HG02943 (cell line): ENCODE results near the gene CAPN12.
"Not testable (repeated sequence)": the region's sequence is repeated elsewhere in the genome, so short reads cannot be mapped to it uniquely, and the experiment has no call there.

Experiments
- ATAC-seq: cut with Tn5 transposase; IDR thresholded peaks from one replicate; pipeline ENCODE4 v1.9.1; 2021; ENCODE audit warnings: mild to moderate bottlenecking, low read depth, moderate library complexity; ENCODE audit not compliant: unreplicated experiment

CAPN12 gene

DNA sequence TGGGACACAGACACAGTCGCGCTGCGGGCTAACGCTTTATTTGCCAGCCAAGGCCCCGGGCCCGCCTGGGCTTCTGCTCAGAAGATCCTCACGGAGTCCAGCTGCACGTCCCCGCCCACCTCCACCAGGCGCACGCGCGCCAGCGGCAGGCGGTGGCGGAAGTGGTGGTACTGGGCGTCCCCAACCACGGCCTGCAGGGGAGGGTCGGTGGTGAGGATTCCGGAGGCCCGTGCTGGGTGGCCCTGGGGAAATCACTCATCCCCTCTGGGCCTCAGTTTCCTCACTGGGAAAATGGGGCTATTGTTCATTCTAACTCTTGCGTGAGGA, 26.6 kb upstream of the CAPN12 start:
- ATAC-seq: not testable (repeated sequence)

- ATAC-seq: not testable (repeated sequence)
Observed at GRCh38 chr19:38770228-38770948, 26.1 kb upstream of the CAPN12 start.

- peak; percentile 66 for ATAC-seq
Observed at GRCh38 chr19:38769635-38770211, 25.4 kb upstream of the CAPN12 start.

- ATAC-seq: no peak
Observed at GRCh38 chr19:38766276-38767047, 22.2 kb upstream of the CAPN12 start.

DNA sequence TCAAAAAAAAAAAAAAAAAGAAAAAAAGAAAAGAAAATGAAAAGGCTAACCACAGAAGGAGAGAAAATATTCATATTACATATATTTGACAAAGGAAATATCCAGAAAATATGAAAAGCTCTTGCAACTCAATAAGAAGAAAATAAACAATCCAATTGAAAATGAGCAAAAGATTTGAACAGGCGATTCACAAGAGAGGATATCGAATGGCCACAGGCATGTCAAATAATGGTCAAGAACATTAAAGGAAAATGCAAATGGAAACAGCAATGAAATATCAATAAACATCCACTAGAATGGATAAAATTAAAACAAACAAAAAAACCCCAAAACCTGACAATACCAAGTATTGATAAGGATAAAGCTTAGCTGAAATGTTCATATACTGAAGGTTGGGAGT, 20.9 kb upstream of the CAPN12 start:
- no peak for ATAC-seq

- ATAC-seq: no peak
Observed at GRCh38 chr19:38763795-38764220, 19.5 kb upstream of the CAPN12 start.

- ATAC-seq: not testable (repeated sequence)
Observed at GRCh38 chr19:38761884-38762389, 17.7 kb upstream of the CAPN12 start.

DNA sequence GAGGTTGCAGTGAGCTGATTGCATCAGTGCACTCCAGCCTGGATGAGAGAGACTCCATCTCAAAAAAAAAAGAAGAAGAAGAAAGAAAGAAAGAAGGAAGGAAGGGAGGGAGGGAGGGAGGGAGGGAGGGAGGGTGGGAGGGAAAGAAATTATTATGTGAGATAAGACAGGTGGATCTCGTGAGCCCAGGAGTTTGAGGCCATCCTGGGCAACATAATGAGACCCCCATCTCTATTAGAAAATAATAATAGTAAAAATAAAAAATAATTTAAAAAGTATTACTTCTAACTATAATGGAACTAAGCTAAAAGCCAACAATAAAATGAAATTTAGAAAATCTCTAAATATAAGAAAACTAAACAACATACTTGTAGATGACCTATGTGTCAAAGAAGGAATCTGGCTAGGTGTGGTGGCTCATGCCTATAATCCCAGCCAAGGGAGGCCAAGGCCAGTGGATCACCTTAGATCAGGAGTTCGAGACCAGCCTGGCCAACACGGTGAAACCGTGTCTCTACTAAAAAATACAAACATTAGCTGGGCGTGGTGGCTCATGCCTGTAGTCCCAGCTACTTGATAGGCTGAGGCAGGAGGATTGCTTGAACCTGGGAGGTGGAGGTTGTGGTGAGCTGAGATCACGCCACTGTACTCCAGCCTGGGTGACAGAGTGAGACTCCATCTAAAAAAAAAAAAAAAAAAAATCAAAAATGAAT, 16.7 kb upstream of the CAPN12 start:
- ATAC-seq: not testable (repeated sequence)

- no peak for ATAC-seq
Observed at GRCh38 chr19:38759590-38760003, 15.3 kb upstream of the CAPN12 start.

GRCh38 chr19:38754196-38754595, 9.9 kb upstream of the CAPN12 start:
- ATAC-seq: not testable (repeated sequence)

DNA sequence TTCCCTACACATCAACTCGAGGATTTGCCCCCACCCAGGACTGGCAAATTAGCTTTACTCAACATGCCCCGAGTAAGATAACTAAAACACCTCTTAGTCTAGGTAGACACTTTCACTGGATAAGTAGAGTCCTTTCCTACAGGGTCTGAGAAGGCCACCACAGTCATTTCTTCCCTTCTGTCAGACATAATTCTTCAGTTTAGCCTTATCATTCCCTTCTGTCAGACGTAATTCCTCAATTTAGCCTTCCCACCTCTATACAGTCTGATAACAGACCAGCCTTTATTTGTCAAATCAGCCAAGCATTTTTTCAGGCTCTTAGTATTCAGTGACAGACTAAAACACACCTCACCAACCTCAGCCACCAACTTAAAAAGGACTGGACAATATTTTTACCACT, 9.5 kb upstream of the CAPN12 start:
- not testable (repeated sequence) for ATAC-seq

DNA sequence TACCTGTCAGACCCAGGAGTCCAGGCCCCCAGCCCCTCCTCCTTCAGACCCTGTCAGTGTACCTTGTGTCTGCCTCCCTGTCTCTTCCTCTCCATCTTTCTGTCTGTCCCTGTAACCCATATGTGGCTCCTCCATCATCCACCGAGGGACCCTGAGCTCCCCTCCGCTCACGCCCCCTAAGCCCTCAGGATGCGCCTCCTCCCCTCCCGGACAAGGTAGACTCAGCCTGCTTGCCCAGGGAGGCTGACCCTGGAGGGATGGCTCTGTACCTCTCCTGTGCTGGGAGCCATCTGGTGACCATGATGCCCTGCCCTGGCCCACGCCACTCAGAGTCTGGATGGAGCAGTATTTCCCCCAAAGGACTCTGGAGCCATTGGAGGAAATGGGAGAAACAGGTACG, 1.0 kb upstream of the CAPN12 start:
- ATAC-seq: no peak

- ATAC-seq: no peak
Observed at GRCh38 chr19:38744874-38745273, 600 bp upstream of the CAPN12 start.

GRCh38 chr19:38743394-38744297, 628 bp downstream of the CAPN12 start:
- no peak for ATAC-seq

GRCh38 chr19:38742906-38743305, 1.4 kb downstream of the CAPN12 start:
- ATAC-seq: no peak

DNA sequence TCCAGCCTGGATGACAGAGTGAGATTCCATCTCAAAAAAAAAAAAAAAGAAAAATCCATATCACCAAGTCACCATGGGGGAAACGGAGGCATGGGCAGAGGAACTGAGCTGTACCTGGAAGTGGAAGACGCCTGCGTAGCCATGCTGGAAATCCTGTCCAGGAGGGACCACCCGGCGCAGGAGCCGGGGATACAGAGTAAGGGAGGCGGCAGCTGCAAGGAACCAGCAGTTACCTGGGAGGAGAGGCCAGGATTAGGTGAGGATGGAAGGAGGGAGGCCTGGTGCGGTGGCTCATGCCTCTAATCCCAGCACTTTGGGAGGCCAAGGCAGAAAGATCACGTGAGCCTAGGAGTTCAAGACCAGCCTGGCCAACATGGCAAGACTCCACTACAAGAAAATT, 2.0 kb downstream of the CAPN12 start:
- ATAC-seq: no peak

GRCh38 chr19:38741670-38742069, 2.6 kb downstream of the CAPN12 start:
- ATAC-seq: no peak

- no peak for ATAC-seq
Observed at GRCh38 chr19:38740932-38741331, 3.3 kb downstream of the CAPN12 start.

- ATAC-seq: no peak
Observed at GRCh38 chr19:38740257-38740592, 4.0 kb downstream of the CAPN12 start.
